ENCODE measurements around the gene ZKSCAN7. TPM values are rescaled to one million over a fixed set of nuclear protein-coding genes. Genes with fewer than 3 reads are reported as not detected.
"Not testable (repeated sequence)": the region's sequence is repeated elsewhere in the genome, so short reads cannot be mapped to it uniquely, and the experiment has no call there.

ZKSCAN7 gene
- polyA plus RNA-seq, 4 donors: 0.22 to 8.1 (median 1.1) TPM

GRCh38 chr3:44578924-44579515, 24.0 kb downstream of the ZKSCAN7 start:
- not testable (repeated sequence) for FAIRE-seq; H3K27ac ChIP-seq (ENCODE audit: low read depth in 1 of 3, low read length in 2 of 3)
- 96 to 97% (median 97%) methylated on average over 35 to 37 of the region's 37 CpGs for WGBS, 3 donors

GRCh38 chr3:44579749-44580148, 24.8 kb downstream of the ZKSCAN7 start:
- not testable (repeated sequence) for DNase-seq; H3K36me3 ChIP-seq (ENCODE audit: control insufficient read depth in 3 of 3, insufficient read depth in 2 of 3, low read depth in 1 of 3, low read length in 3 of 3); H3K27me3 ChIP-seq (ENCODE audit: control insufficient read depth in 3 of 3, insufficient read depth in 3 of 3, low read length in 3 of 3); H3K4me1 ChIP-seq (ENCODE audit: control insufficient read depth in 3 of 3, insufficient read depth in 2 of 3, low read depth in 1 of 3, low read length in 2 of 3); FAIRE-seq; H3K4me3 ChIP-seq (ENCODE audit: low read depth in 1 of 3, low read length in 3 of 3); H3K27ac ChIP-seq (ENCODE audit: low read depth in 1 of 3, low read length in 2 of 3)
- WGBS, 3 donors: 96 to 99% (median 98%) methylated on average over 15 of the region's 15 CpGs
- H3K9me3 ChIP-seq (ENCODE audit: control insufficient read depth in 2 of 2, insufficient read depth in 1 of 2, low read depth in 1 of 2, low read length in 1 of 2): peaks cover 0 to 23% of the 10 kb centered on the region in 2 donors

More at GRCh38 chr3:44578924-44579515, 24.0 kb downstream of the ZKSCAN7 start:
- H3K9me3 ChIP-seq (ENCODE audit: control insufficient read depth in 2 of 2, insufficient read depth in 1 of 2, low read depth in 1 of 2, low read length in 1 of 2): peaks cover 0 to 23% of the 10 kb centered on the region in 2 donors
- not testable (repeated sequence) for H3K36me3 ChIP-seq (ENCODE audit: control insufficient read depth in 3 of 3, insufficient read depth in 2 of 3, low read depth in 1 of 3, low read length in 3 of 3); H3K27me3 ChIP-seq (ENCODE audit: control insufficient read depth in 3 of 3, insufficient read depth in 3 of 3, low read length in 3 of 3); DNase-seq; H3K4me1 ChIP-seq (ENCODE audit: control insufficient read depth in 3 of 3, insufficient read depth in 2 of 3, low read depth in 1 of 3, low read length in 2 of 3); H3K4me3 ChIP-seq (ENCODE audit: low read depth in 1 of 3, low read length in 3 of 3)

DNA sequence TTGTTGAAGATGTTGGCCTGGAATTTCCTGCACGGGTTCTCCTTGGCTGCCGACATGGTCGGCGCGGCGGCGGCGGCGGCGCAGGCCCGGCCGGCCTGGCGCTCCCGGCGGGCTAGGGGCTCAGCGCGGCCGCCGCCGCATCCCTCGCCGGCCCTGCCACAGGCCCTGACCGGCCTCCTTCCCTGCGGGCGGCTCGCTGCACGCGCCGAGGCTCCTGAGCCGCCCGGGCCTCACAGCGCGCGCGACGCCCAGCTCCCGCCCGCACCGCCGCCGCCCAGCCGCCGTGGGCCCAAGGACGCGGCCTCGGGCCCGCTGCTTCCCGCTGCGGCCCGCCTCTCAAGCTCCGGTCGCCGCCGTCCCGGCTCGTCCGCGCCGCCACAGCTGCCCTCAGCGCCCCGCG, 26.0 kb downstream of the ZKSCAN7 start:
- Histone ChIP-seq H3K4me1 (ENCODE audit: control insufficient read depth in 3 of 3, insufficient read depth in 2 of 3, low read depth in 1 of 3, low read length in 2 of 3) (peaks cover 0 to 10% (median 9%) of the 10 kb centered on the region in 3 donors), H3K4me3 (ENCODE audit: low read depth in 1 of 3, low read length in 3 of 3) (peak overlapping the region in 1 of 3 donors; percentile 31), H3K9me3 (ENCODE audit: control insufficient read depth in 2 of 2, insufficient read depth in 1 of 2, low read depth in 1 of 2, low read length in 1 of 2) (peaks cover 0 to 19% of the 10 kb centered on the region in 2 donors)
- 37 to 76% (median 74%) methylated on average over 49 to 62 of the region's 62 CpGs for WGBS, 3 donors
- FAIRE-seq; H3K36me3 ChIP-seq (ENCODE audit: control insufficient read depth in 3 of 3, insufficient read depth in 2 of 3, low read depth in 1 of 3, low read length in 3 of 3); H3K27ac ChIP-seq (ENCODE audit: low read depth in 1 of 3, low read length in 2 of 3); DNase-seq; H3K27me3 ChIP-seq (ENCODE audit: control insufficient read depth in 3 of 3, insufficient read depth in 3 of 3, low read length in 3 of 3): not testable (repeated sequence)

DNA sequence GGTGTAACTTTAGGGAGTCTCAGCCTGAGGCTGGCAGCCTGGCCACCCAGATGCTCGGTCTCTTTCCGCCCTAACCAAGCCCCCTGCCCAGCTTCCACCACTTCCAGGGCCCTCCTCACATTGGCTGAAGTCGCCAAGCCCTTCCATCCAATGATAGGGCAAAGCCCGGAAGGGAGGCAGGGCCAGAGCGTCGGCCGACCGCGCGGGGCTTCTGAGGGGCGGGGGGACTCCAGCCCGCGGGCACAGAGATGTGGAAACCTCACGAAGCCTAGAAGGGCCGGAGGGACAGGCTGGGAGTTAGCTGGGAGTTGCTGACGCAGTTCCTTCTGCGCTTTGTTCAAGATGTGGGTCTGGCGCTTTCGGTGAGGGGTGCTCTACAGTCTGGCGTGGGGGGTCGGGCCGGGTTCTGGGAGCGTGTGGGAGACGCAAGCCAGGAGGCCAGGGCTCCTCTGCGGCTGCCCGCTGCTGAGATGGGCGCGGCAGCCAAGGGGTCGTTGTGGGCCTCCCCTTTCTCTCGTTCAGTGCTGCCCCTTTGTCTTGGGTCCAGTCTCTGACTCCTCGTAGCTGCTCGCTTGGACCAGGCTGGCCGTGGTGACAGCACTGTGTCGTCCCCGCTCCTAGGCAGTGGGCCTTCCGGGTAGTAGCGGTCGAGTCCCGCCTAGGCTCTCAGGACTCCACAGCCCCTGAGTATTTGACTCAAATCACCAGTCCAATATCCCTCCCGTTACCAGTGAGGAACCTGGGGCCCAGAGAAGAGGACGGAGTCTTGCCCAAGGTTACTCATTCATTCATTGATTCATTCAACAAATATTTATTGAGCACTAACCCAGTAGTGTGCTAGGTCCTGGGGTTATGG, 29.9 kb downstream of the ZKSCAN7 start, which contains the start of gene ZNF660:
TSS of gene ZNF660 (plus strand) at position 319 of the 856 bp plus-strand sequence. CDS start 9,230 bp downstream, outside the sequence.
- peaks cover 0 to 13% of the 10 kb centered on the region in 2 donors for H3K9me3 ChIP-seq (ENCODE audit: control insufficient read depth in 2 of 2, insufficient read depth in 1 of 2, low read depth in 1 of 2, low read length in 1 of 2)
- H3K36me3 ChIP-seq (ENCODE audit: control insufficient read depth in 3 of 3, insufficient read depth in 2 of 3, low read depth in 1 of 3, low read length in 3 of 3): peaks cover 0 to 7% (median 2%) of the 10 kb centered on the region in 3 donors
- WGBS, 3 donors: 2 to 11% (median 3%) methylated on average over 36 to 41 of the region's 41 CpGs
- no peak for FAIRE-seq
- no peaks in the 10 kb centered on the region for H3K27me3 ChIP-seq (ENCODE audit: control insufficient read depth in 3 of 3, insufficient read depth in 3 of 3, low read length in 3 of 3)
- peaks cover 0 to 10% (median 9%) of the 10 kb centered on the region in 3 donors for H3K4me1 ChIP-seq (ENCODE audit: control insufficient read depth in 3 of 3, insufficient read depth in 2 of 3, low read depth in 1 of 3, low read length in 2 of 3)
- H3K27ac ChIP-seq (ENCODE audit: low read depth in 1 of 3, low read length in 2 of 3): peak within 1 kb of the TSS in 2 of 3 donors; percentile 76 to 90
- peak; percentile 11 to 84 for DNase-seq
- peak within 1 kb of the TSS; percentile 27 to 83 (median 61) for H3K4me3 ChIP-seq (ENCODE audit: low read depth in 1 of 3, low read length in 3 of 3)

GRCh38 chr3:44596621-44597020, 41.6 kb downstream of the ZKSCAN7 start:
- DNase-seq (no peak), FAIRE-seq (no peak)
- H3K4me1 ChIP-seq (ENCODE audit: control insufficient read depth in 3 of 3, insufficient read depth in 2 of 3, low read depth in 1 of 3, low read length in 2 of 3): no peaks in the 10 kb centered on the region
- H3K27ac ChIP-seq (ENCODE audit: low read depth in 1 of 3, low read length in 2 of 3): no peak overlapping the region
- 81 to 92% (median 82%) methylated on average over 1 of the region's 1 CpG for WGBS, 3 donors
- H3K27me3 ChIP-seq (ENCODE audit: control insufficient read depth in 3 of 3, insufficient read depth in 3 of 3, low read length in 3 of 3): no peaks in the 10 kb centered on the region
- peaks cover 0 to 63% of the 10 kb centered on the region in 2 donors for H3K9me3 ChIP-seq (ENCODE audit: control insufficient read depth in 2 of 2, insufficient read depth in 1 of 2, low read depth in 1 of 2, low read length in 1 of 2)
- H3K4me3 ChIP-seq (ENCODE audit: low read depth in 1 of 3, low read length in 3 of 3): no peak overlapping the region
- peaks cover 0 to 8% (median 3%) of the 10 kb centered on the region in 3 donors for H3K36me3 ChIP-seq (ENCODE audit: control insufficient read depth in 3 of 3, insufficient read depth in 2 of 3, low read depth in 1 of 3, low read length in 3 of 3)

DNA sequence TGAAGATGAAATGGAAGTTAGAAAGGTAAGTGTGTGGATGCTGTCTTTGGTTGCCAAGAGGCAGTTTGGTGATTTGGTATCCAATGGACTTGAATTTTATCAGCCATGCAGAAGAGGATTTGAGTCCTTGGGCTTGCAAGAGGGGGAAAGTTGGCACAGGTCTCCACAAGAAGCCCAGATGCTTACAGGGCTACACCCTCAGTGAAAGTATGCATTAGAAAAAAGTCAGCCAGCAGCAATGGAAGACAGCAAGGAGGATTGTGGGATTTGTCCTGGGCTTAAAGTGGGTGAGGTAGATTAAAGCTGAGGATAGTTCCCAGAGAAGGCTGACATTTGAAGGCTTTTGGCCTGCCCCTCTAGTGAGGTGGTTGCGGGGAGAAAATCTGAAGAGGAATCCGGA, 46.8 kb downstream of the ZKSCAN7 start:
- FAIRE-seq (no peak), DNase-seq (no peak)
- H3K27ac ChIP-seq (ENCODE audit: low read depth in 1 of 3, low read length in 2 of 3): no peak overlapping the region
- WGBS, 3 donors: 97 to 98% (median 98%) methylated on average over 2 of the region's 2 CpGs
- H3K27me3 ChIP-seq (ENCODE audit: control insufficient read depth in 3 of 3, insufficient read depth in 3 of 3, low read length in 3 of 3): no peaks in the 10 kb centered on the region
- H3K4me1 ChIP-seq (ENCODE audit: control insufficient read depth in 3 of 3, insufficient read depth in 2 of 3, low read depth in 1 of 3, low read length in 2 of 3): no peaks in the 10 kb centered on the region
- H3K9me3 ChIP-seq (ENCODE audit: control insufficient read depth in 2 of 2, insufficient read depth in 1 of 2, low read depth in 1 of 2, low read length in 1 of 2): peaks cover 0 to 43% of the 10 kb centered on the region in 2 donors
- H3K36me3 ChIP-seq (ENCODE audit: control insufficient read depth in 3 of 3, insufficient read depth in 2 of 3, low read depth in 1 of 3, low read length in 3 of 3): peaks cover 0 to 7% (median 0%) of the 10 kb centered on the region in 3 donors
- H3K4me3 ChIP-seq (ENCODE audit: low read depth in 1 of 3, low read length in 3 of 3): no peak overlapping the region

DNA sequence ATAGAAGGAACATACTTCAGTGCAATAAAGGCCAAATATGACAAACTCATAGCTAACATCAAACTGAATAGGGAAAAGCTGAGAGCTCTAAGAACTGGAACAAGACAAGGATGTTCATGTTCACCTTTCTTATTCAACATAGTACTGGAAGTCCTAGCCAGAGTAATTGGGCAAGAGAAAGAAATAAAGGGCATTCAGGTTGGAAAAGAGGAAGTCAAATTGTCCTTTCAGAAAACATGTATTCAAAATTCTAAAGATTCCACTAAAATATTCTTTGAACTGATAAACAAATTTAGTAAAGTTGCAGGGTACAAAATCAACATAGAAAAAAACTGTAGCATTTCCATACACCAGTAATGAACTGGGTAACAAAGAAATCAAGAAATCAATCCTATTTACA, 57.7 kb downstream of the ZKSCAN7 start:
- DNase-seq (no peak), FAIRE-seq (no peak)
- H3K27me3 ChIP-seq (ENCODE audit: control insufficient read depth in 3 of 3, insufficient read depth in 3 of 3, low read length in 3 of 3): no peaks in the 10 kb centered on the region
- H3K36me3 ChIP-seq (ENCODE audit: control insufficient read depth in 3 of 3, insufficient read depth in 2 of 3, low read depth in 1 of 3, low read length in 3 of 3): peaks cover 0 to 6% (median 0%) of the 10 kb centered on the region in 3 donors
- H3K27ac ChIP-seq (ENCODE audit: low read depth in 1 of 3, low read length in 2 of 3): no peak overlapping the region
- H3K4me1 ChIP-seq (ENCODE audit: control insufficient read depth in 3 of 3, insufficient read depth in 2 of 3, low read depth in 1 of 3, low read length in 2 of 3): no peaks in the 10 kb centered on the region
- peaks cover 0 to 12% of the 10 kb centered on the region in 2 donors for H3K9me3 ChIP-seq (ENCODE audit: control insufficient read depth in 2 of 2, insufficient read depth in 1 of 2, low read depth in 1 of 2, low read length in 1 of 2)
- no peak overlapping the region for H3K4me3 ChIP-seq (ENCODE audit: low read depth in 1 of 3, low read length in 3 of 3)

All from small intestine (tissue), 7 donors.